Stimulated activated CD4-positive, alpha-beta T cell treated with anti-CD3 and anti-CD28 coated beads, Interleukin-12 subunit alpha, Interleukin-12 subunit beta, amount 100 ng/mL, for 48 hours (primary cell): Measurements from ENCODE around the gene MAPK9.

Source experiments
- DNase-seq, 3 donors: peaks; one replicate each; pipeline ENCODE4 v3.0.0-alpha.2; 2020; ENCODE audit warnings: low read depth in 2 of 3, low spot score in 1 of 3

The MAPK9 gene

DNA sequence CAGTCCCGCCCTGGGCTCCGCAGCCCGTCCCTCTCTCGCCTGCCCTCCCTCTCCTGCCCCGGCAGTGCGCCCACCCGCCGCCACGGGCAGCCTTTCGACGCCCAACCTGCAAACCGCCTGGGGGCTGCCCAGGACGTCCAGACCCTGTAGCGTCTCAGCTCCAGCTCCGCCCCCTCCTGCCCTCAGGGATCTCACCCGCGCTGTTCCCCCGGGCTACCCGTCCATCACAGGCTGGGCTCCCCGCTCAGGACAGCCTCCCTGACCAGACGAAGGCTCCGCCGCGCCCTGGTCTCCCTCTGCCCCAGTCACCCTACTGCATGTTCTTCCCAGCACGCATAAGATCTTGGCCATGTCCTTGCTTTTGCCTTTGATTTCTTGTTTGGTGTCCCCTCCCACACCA, 84.3 kb downstream of the MAPK9 start:
- DNase-seq = no peak

GRCh38 chr5:180206993-180207392, 84.9 kb downstream of the MAPK9 start:
- DNase-seq = no peak

GRCh38 chr5:180205916-180206315, 86.0 kb downstream of the MAPK9 start:
- DNase-seq = no peak

DNA sequence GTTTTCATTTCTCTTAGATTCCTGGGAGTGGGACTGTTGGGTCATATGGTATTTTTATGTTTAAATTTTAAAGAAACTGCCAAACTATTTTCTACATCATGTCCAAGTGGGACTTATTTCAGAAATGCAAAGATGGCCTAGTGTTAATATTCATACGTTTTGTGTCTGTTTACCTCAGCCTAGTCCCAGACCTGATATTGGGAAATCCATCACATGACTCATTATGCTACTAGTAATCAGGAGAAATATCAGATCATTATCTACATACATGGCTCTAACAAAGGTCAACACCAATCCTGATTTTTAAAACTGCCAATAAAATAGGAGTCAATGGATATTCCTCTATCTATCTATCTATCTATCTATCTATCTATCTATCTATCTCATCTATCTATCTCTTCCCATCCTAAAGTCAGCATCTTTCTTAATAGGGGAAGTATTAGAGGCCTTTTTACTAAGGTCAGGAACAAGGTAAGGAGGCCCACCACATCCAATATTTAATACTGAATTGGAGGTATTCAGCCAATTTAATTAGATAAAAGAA, 87.5 kb downstream of the MAPK9 start:
- no peak for DNase-seq

DNA sequence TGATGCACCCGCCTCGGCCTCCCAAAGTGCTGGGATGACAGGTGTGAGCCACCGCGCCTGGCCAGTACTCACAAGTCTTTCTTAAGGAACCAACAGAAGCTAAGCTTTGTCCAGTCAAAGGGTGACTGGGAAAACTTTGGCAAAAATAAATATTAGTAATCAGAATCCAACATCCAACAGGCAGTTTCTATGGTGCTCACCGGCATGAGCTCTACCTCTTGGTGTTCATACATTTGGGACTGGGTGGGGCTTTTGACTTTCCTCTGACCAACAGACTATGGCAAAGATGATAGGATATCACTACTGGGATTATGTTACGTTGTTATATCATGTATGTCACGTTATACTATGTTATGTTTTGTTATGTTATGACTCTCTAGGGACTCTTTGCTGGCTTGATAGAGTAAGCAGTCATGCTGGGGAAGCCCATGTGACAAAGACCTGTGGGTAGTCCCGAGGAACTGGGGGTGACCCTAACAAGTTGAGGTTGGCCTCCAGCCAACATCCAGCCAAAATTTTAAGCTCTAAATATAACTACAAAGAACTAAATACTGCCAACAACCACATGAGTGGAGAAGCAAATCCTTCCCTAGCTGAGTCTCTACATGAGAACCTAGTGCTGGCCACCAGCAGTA, 88.8 kb downstream of the MAPK9 start:
- no peak for DNase-seq

DNA sequence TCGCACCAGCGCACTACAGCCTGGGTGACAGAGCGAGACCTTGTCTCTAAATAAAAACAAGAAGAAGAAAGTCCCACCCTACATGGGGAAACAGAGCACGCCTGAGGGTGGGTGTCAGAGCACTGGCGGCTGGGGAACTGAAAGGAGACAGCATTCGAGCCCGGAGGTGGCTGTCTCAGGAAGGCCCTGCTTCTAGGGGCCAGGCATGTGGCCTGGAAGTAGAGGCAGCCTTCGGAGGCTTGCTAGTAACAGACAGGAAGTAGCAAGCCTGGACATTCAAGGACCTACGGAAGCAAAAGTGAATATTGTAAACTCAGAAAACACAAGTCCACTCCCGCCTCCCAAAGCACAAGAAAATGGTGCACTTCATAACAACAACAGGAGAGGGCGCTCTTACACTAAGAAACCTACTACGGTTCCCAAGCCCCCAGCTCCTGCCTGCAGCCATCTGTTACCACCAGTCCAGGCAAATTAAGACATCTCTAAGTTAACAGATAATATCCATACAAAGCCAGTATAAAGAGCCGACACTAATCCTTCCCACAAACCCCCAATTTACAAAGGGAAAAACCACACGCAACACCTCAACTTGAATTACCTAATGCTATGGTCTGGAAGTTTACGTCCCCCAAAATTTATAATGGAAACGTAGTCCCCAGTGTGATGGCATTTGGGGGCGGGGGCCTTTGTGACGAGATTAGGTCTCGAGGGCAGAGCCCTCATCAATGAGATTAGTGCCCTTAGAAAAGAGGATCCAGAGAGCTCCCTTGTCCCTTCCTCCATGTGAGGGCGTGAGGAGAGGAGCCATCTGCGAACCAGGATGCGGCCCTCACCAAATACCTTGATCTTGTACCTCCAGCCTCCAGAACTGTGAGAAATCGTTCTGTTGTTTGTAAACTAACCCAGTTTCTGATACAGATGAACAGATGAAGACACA, 90.6 kb downstream of the MAPK9 start:
- peak in 1 of 3 donors; percentile 17 for DNase-seq

GRCh38 chr5:180199390-180199789, 92.5 kb downstream of the MAPK9 start:
- no peak for DNase-seq

DNA sequence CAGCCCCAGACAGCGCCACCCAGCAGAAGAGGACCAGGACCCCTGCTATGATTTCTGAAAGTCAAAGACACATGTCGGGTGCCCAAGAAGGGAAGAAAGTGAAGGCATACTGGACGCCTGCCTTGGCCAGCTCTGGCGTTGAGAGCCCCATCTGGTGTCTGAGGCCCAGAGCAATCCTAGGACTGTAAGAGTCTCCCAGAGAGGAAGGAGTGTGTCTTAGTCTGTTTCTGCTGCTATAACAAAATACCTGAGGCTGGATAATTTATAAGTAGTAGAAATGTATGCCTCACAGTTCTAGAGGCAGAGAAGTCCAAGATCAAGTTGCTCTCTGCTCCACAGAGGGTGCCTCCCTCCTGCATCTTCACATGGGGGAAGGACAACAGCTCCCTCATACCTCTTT, 93.7 kb downstream of the MAPK9 start:
- DNase-seq = no peak

DNA sequence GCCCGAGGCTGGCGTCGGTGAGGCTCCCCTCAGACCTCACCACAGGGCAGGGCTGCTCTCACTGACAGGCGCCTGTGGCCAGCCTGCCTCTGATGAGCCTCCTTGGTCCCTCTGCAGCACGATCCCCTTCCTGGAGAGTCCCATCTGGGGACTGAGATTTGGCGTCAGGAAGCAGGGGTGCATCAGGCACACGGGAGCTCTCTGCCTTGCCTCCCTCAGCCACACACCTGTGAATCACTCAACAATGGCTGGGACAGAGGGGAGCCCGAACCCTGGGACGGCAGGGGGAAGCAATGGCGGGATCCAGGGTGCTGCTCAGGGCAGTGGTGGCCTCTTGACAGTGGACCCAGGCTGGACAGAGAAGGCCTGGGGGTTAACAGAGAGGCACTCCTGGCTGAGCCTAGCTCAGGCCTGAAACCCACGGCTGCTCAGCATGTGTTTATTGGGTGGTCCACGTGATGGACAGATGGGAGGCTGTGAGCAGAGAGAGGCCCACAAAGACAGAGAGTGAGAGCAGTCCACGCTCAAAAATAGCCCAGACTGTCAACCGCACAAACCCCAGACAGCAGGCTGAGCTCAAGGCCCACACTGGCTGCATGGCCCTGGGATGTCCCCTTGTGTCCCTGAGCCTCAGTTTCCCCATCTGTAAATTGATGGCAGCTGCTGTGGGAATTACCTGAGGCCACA, 94.7 kb downstream of the MAPK9 start:
- DNase-seq = no peak

DNA sequence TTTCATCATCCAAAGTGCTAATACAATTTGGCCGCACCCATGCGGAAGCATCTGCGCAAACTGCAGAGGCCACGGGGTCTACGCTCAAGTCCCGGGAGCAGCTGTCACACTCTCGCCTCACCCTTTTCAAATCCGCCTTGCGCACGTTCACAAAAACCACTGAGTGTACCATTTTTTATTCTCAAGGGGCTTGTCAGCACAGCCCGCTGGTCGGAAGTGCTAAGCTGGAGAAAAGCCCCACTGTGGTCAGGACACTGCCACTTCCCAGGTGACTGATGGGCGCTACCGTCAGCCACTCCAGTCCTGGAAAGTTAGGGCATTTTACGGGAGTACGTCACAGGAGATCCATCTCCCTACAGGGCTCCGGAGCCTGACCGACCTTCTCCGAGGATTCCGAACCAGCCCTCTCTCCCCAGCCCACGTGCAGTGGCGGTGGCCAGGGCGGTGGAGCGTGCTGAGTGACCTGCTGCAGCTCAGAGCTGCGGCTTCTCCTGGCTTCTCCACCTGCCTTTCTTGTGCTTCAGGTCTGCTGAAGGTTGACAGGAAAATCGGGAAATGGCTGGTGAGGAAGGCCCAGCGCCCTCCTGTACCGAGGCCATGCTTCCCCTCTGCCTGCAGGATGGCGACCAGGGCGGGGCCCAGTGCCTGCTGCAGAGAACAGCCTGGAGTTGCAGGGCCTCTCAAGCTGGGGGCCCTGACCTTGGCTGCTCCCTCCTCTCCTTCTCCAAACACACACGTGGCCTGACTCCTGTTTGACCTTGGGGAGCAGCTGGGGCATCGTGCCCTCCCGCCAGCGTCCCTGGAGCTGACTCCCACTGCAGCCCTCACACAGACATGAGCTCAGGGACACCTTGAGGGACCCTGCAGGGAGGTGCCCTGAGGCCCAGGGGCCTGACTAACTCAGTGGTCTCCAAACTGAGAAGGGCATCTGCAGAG, 97.2 kb downstream of the MAPK9 start:
- no peak for DNase-seq

- no peak for DNase-seq
Observed at GRCh38 chr5:180193749-180194375, 98.0 kb downstream of the MAPK9 start.

GRCh38 chr5:180191716-180192115, 100.2 kb downstream of the MAPK9 start:
- DNase-seq = no peak

DNA sequence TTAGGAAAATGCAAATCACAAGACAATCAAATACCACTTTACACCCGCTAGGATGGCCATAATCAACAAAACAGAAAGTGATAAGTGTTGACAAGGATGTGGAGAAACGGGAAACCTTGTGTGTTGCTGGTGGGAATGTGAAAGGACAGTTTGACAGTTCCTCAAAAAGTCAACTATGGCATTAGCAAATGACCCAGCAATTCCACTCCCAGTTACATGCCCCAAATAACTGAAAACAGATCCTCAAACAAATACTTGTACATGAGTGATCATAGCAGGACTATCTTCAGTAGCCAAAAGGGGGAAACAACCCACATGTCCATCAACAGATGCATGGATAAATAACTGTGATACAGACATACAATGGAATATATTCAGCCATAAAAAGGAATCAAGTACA, 104.1 kb downstream of the MAPK9 start:
- DNase-seq = no peak
